ENCODE measurements around the gene CCNT1.

CCNT1 gene

DNA sequence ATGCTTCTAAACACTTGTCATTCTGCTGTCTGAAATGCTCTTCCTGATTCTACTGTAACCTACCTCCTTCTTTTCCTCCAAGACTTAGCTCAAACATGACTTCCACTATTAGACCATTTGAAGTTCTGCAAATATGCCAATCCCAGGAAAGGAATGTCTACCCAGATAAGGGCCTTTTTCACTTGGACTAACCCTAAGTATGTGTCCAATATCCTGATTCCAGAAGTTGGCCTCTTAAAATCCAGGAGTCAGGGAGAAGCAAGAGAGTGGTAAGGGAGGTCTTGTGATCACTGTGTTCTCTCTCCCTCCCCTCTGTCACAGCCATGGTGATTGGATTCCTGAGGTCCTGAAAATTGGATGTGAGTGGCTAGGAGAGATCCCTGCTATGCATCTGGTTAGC, 42.2 kb upstream of the CCNT1 start:
- H3K27me3 ChIP-seq (ENCODE audit: insufficient read depth, low read length, poor library complexity, severe bottlenecking), result no peaks in the 10 kb centered on the region
- H3K4me2 ChIP-seq (ENCODE audit: low read depth, low read length, poor library complexity, severe bottlenecking), result no peak overlapping the region
- no peaks in the 10 kb centered on the region for H3K9me2 ChIP-seq (replicated peaks; ENCODE audit: low read depth, low read length)
- H3K4me3 ChIP-seq (ENCODE audit: low read length, poor library complexity, severe bottlenecking), result no peak overlapping the region
- H3K9ac ChIP-seq (ENCODE audit: low read depth, low read length, poor library complexity, severe bottlenecking), result no peak overlapping the region
- H2AFZ ChIP-seq (ENCODE audit: low read length), result peak overlapping the region; percentile 88
- no peaks in the 10 kb centered on the region for H3F3A ChIP-seq (ENCODE audit: low read depth)
- H4K20me1 ChIP-seq (ENCODE audit: insufficient read depth, low read length, poor library complexity, severe bottlenecking), result no peaks in the 10 kb centered on the region
- TF ChIP-seq, protein P1, sequence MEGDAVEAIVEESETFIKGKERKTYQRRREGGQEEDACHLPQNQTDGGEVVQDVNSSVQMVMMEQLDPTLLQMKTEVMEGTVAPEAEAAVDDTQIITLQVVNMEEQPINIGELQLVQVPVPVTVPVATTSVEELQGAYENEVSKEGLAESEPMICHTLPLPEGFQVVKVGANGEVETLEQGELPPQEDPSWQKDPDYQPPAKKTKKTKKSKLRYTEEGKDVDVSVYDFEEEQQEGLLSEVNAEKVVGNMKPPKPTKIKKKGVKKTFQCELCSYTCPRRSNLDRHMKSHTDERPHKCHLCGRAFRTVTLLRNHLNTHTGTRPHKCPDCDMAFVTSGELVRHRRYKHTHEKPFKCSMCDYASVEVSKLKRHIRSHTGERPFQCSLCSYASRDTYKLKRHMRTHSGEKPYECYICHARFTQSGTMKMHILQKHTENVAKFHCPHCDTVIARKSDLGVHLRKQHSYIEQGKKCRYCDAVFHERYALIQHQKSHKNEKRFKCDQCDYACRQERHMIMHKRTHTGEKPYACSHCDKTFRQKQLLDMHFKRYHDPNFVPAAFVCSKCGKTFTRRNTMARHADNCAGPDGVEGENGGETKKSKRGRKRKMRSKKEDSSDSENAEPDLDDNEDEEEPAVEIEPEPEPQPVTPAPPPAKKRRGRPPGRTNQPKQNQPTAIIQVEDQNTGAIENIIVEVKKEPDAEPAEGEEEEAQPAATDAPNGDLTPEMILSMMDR (conservative IDR thresholded peaks at IDR 0.05; ENCODE audit: low read length), result no peak
- no peak for TF ChIP-seq EZH2phosphoT487 (IDR thresholded peaks at IDR 0.05; ENCODE audit: borderline replicate concordance)
- no peaks in the 10 kb centered on the region for H3K9me3 ChIP-seq (ENCODE audit: insufficient read depth, low read depth, low read length)
- H3K4me1 ChIP-seq (ENCODE audit: insufficient read depth, low read length, poor library complexity, severe bottlenecking), result peaks cover 6% of the 10 kb centered on the region
- no peaks in the 10 kb centered on the region for H3K36me3 ChIP-seq (ENCODE audit: insufficient read depth, low read length)
- no peaks in the 10 kb centered on the region for H3K79me2 ChIP-seq (ENCODE audit: insufficient read depth, low read length)

DNA sequence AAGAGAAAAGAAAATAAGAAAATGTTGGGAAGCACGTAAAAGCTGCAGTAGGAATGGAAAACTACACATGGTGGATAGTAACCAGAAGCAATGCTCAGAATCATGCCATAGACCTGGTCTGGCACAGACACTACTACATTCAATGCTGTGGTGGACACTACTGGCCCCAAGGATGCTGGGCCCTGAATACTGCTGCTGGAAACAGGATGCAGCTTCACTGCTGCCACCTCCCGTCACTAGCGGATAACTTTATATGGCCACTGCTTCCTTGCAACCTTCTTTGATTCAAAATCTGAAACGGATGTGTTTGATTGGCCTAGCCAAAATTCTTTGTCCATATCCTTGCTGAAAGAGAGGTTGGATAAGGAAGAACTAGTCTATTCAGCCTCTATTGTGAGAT, 41.7 kb upstream of the CCNT1 start:
- H3K9ac ChIP-seq (ENCODE audit: low read depth, low read length, poor library complexity, severe bottlenecking), result no peak overlapping the region
- no peaks in the 10 kb centered on the region for H3F3A ChIP-seq (ENCODE audit: low read depth)
- no peaks in the 10 kb centered on the region for H3K27me3 ChIP-seq (ENCODE audit: insufficient read depth, low read length, poor library complexity, severe bottlenecking)
- no peaks in the 10 kb centered on the region for H3K9me3 ChIP-seq (ENCODE audit: insufficient read depth, low read depth, low read length)
- H3K79me2 ChIP-seq (ENCODE audit: insufficient read depth, low read length), result no peaks in the 10 kb centered on the region
- H3K4me2 ChIP-seq (ENCODE audit: low read depth, low read length, poor library complexity, severe bottlenecking), result no peak overlapping the region
- H2AFZ ChIP-seq (ENCODE audit: low read length), result peak overlapping the region; percentile 88
- no peaks in the 10 kb centered on the region for H3K36me3 ChIP-seq (ENCODE audit: insufficient read depth, low read length)
- H4K20me1 ChIP-seq (ENCODE audit: insufficient read depth, low read length, poor library complexity, severe bottlenecking), result no peaks in the 10 kb centered on the region
- no peak overlapping the region for H3K4me3 ChIP-seq (ENCODE audit: low read length, poor library complexity, severe bottlenecking)
- TF ChIP-seq, protein P1 (conservative IDR thresholded peaks at IDR 0.05; ENCODE audit: low read length), result no peak
- no peak for TF ChIP-seq EZH2phosphoT487 (IDR thresholded peaks at IDR 0.05; ENCODE audit: borderline replicate concordance)
- no peaks in the 10 kb centered on the region for H3K9me2 ChIP-seq (replicated peaks; ENCODE audit: low read depth, low read length)
- H3K4me1 ChIP-seq (ENCODE audit: insufficient read depth, low read length, poor library complexity, severe bottlenecking), result peaks cover 5% of the 10 kb centered on the region

DNA sequence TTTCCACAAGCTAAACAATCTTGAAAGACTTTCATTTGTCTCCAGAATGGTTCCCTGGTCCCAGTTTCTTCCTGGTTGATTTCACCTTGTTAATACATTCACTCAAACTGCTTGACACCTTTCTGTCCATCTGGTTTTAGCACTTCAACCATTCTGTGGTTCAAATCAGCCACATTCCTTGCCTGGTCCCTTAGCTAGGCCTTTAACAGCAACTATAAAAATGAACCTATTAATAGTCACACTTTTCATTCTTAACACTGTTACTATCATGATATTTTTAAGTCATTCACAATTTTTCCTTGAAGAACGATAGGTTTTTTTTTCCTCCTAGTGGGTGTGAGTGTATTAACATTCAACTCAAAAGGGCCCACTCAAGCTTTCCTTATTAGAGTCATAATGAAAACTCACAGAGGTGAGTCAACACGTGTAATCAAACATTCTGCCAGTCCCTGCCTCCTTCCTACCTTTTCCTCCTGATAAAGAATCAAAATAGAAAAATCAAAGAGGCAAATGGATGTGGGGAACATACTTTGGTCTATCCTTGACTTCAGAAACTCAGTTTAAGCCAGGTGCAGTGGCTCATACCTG, 34.4 kb upstream of the CCNT1 start:
- no peak overlapping the region for H3K4me2 ChIP-seq (ENCODE audit: low read depth, low read length, poor library complexity, severe bottlenecking)
- no peaks in the 10 kb centered on the region for H3K79me2 ChIP-seq (ENCODE audit: insufficient read depth, low read length)
- H3K9me3 ChIP-seq (ENCODE audit: insufficient read depth, low read depth, low read length), result no peaks in the 10 kb centered on the region
- no peak overlapping the region for H2AFZ ChIP-seq (ENCODE audit: low read length)
- TF ChIP-seq, protein P1 (conservative IDR thresholded peaks at IDR 0.05; ENCODE audit: low read length), result no peak
- no peak for TF ChIP-seq EZH2phosphoT487 (IDR thresholded peaks at IDR 0.05; ENCODE audit: borderline replicate concordance)
- no peaks in the 10 kb centered on the region for H3K4me1 ChIP-seq (ENCODE audit: insufficient read depth, low read length, poor library complexity, severe bottlenecking)
- no peaks in the 10 kb centered on the region for H3K9me2 ChIP-seq (replicated peaks; ENCODE audit: low read depth, low read length)
- no peak overlapping the region for H3K4me3 ChIP-seq (ENCODE audit: low read length, poor library complexity, severe bottlenecking)
- H3K9ac ChIP-seq (ENCODE audit: low read depth, low read length, poor library complexity, severe bottlenecking), result no peak overlapping the region
- no peaks in the 10 kb centered on the region for H3F3A ChIP-seq (ENCODE audit: low read depth)
- H3K27me3 ChIP-seq (ENCODE audit: insufficient read depth, low read length, poor library complexity, severe bottlenecking), result no peaks in the 10 kb centered on the region
- H3K36me3 ChIP-seq (ENCODE audit: insufficient read depth, low read length), result no peaks in the 10 kb centered on the region
- no peaks in the 10 kb centered on the region for H4K20me1 ChIP-seq (ENCODE audit: insufficient read depth, low read length, poor library complexity, severe bottlenecking)

Data from Loucy (cell line).